Measurements from ENCODE around the gene PTTG1IP. TPM values are rescaled to one million over a fixed set of nuclear protein-coding genes. Genes with fewer than 3 reads are reported as not detected.

The PTTG1IP gene
- total and polyA plus RNA-seq, 2 of the 4 experiments (the other 2 are of a cell fraction), result 167 to 194 TPM

DNA sequence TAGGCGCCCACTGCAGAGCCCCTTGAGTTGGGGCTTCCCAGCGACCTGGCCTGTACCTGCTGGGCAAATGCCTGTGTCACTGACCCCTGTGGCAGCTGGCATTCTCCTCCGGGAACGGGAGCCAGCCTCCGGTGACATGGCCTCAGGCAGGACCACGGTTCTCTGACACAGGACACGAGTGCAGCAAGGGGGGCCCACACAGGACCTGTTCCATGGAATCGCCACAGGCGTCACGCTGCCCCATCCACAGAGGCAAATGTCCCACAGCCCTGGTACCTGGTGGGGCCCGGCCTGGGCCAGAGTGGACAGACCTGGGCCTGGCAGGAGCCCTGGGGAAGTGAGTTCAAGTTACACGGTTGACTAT lies 44.6 kb upstream of the PTTG1IP start:
- DNase-seq (no peak), ATAC-seq (ENCODE audit: low read depth) (no peak)
- no peak overlapping the region for H3K4me3 ChIP-seq (ENCODE audit: insufficient read depth, low read depth, low read length)
- no peak overlapping the region for H3K56ac ChIP-seq (ENCODE audit: extremely low read depth, insufficient read depth, low read length)
- no TSS peak for BruUV-seq (replicated peaks)
- no peak overlapping the region for H3K4me2 ChIP-seq (ENCODE audit: low read depth, low read length)
- no peak overlapping the region for H2AFZ ChIP-seq (replicated peaks; ENCODE audit: low read length, poor library complexity)
- peaks cover 3% of the 10 kb centered on the region; the same call in 1 of the 2 replicates for H4K20me1 ChIP-seq (ENCODE audit: insufficient read depth, low read length)
- no peak overlapping the region for H3K18ac ChIP-seq (ENCODE audit: low read depth, low read length)
- no peak overlapping the region for H3K9ac ChIP-seq (ENCODE audit: low read depth, low read length)
- POLR2A ChIA-PET (ENCODE audit: unreplicated experiment), result no interaction called here
- H3K4me1 ChIP-seq (ENCODE audit: control insufficient read depth, insufficient read depth, low read length), result no peaks in the 10 kb centered on the region
- in situ Hi-C loops (cut with MboI; ENCODE audit: low sequenced_read_pairs), result no loop called here
- no CpG with 5 or more reads among the region's 12 CpGs for WGBS, 2 experiments (ENCODE audit: extremely low coverage in 2 of 2, insufficient read length in 1 of 2)
- no peak overlapping the region for H2BK5ac ChIP-seq (ENCODE audit: low read depth, low read length, poor library complexity, severe bottlenecking)
- no peak overlapping the region for H4K5ac ChIP-seq (ENCODE audit: low read depth, low read length)
- no peak overlapping the region for H4K8ac ChIP-seq (ENCODE audit: low read depth in 2 of 2, low read length in 2 of 2)
- dilution Hi-C loops (cut with HindIII; ENCODE audit: low sequenced_read_pairs, unreplicated experiment), result no loop called here
- H2AK5ac ChIP-seq (ENCODE audit: low read depth, low read length), result no peak overlapping the region
- H4K91ac ChIP-seq (ENCODE audit: insufficient read depth, low read depth, low read length), result no peak overlapping the region
- H3K79me1 ChIP-seq (ENCODE audit: low read depth in 1 of 2, low read length in 2 of 2), result no peaks in the 10 kb centered on the region
- intact Hi-C loops (cut with micrococcal nuclease), result no loop called here
- no peak overlapping the region for H3K27ac ChIP-seq (ENCODE audit: insufficient read depth, low read length)
- no peaks in the 10 kb centered on the region for H3K36me3 ChIP-seq (ENCODE audit: control insufficient read depth, insufficient read depth, low read length)
- peaks cover 69% of the 10 kb centered on the region for H3K27me3 ChIP-seq (ENCODE audit: control insufficient read depth, insufficient read depth, low read length)
- H2AK9ac ChIP-seq (replicated peaks; ENCODE audit: low read depth, low read length, poor library complexity), result no peak overlapping the region
- no peak overlapping the region for H2BK20ac ChIP-seq (ENCODE audit: low read depth, low read length)
- H3K9me3 ChIP-seq (ENCODE audit: control insufficient read depth, insufficient read depth, low read length), result no peaks in the 10 kb centered on the region
- no peak overlapping the region for H2BK15ac ChIP-seq (ENCODE audit: low read depth, low read length)
- H3K23ac ChIP-seq (ENCODE audit: low read depth, low read length), result no peak overlapping the region
- H3K4ac ChIP-seq (ENCODE audit: low read depth, low read length), result no peak overlapping the region
- CTCF ChIA-PET, result no interaction called here
- TF ChIP-seq BHLHE40 (IDR thresholded peaks at IDR 0.05; ENCODE audit: low read depth, low read length) (no peak), FOS (IDR thresholded peaks at IDR 0.05; ENCODE audit: low read depth, low read length) (no peak), RFX5 (IDR thresholded peaks at IDR 0.05; ENCODE audit: low read depth, low read length) (no peak), MAZ (IDR thresholded peaks at IDR 0.05; ENCODE audit: borderline replicate concordance, low read depth, low read length) (no peak), MXI1 (IDR thresholded peaks at IDR 0.05; ENCODE audit: borderline replicate concordance, low read depth, low read length) (no peak), CEBPB (IDR thresholded peaks at IDR 0.05; ENCODE audit: low read depth, low read length) (no peak)
- TF ChIP-seq, protein P1, sequence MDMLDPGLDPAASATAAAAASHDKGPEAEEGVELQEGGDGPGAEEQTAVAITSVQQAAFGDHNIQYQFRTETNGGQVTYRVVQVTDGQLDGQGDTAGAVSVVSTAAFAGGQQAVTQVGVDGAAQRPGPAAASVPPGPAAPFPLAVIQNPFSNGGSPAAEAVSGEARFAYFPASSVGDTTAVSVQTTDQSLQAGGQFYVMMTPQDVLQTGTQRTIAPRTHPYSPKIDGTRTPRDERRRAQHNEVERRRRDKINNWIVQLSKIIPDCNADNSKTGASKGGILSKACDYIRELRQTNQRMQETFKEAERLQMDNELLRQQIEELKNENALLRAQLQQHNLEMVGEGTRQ (IDR thresholded peaks at IDR 0.05; ENCODE audit: low read depth, low read length), result no peak
- H3K14ac ChIP-seq (replicated peaks; ENCODE audit: low read depth, low read length), result no peak overlapping the region
- no peak overlapping the region for H2BK120ac ChIP-seq (ENCODE audit: low read depth, low read length)
- H3K9me1 ChIP-seq (ENCODE audit: insufficient read depth, low read length), result 0 out of 2 replicates have a peak, but pooled peaks cover 2% of the 10 kb centered on the region

All from IMR-90 (cell line).